H1 (cell line): ENCODE data around the gene CBY1. TPM values are rescaled to one million over a fixed set of nuclear protein-coding genes. Genes with fewer than 3 reads are reported as not detected.

Experiments
- NANOG ChIP-seq: IDR thresholded peaks from 2 replicates; pipeline ENCODE4 v1.6.1; 2011; ENCODE audit warnings: low read length, low read depth, mild to moderate bottlenecking, inconsistent platforms; ENCODE audit not compliant: insufficient read depth, poor library complexity, severe bottlenecking
- SP1 ChIP-seq: IDR thresholded peaks from 2 replicates; pipeline ENCODE4 v1.6.1; 2011; ENCODE audit warnings: low read depth, low read length
- SP4 ChIP-seq: IDR thresholded peaks from 2 replicates; pipeline ENCODE4 v1.6.1; 2012; ENCODE audit warnings: low read length, inconsistent platforms
- polyA plus RNA-seq, 7 experiments: library from polyadenylated mRNA; depleted of rRNA in 3 of 7; stranded (reverse) in 5 of 7; unstranded in 2 of 7; fragments of >200 nt in 5 of 7; fragments of 200-250 nt in 2 of 7; gene quantifications; 1 replicate in 5 of 7; 2 replicates in 1 of 7; 4 replicates in 1 of 7; pipeline versions ENCODE4 v1.2.1 to v1.2.3, GENCODE V29; 2011 to 2013; ENCODE audit warnings: missing spikeins in 2 of 7, mixed read lengths in 2 of 7
- total RNA-seq: library from RNA; stranded (reverse); fragmentation: NEBNext Ultra II Directional; extraction: Animal tissue kit (Norgen Biotek cat#: 25700); gene quantifications from 2 replicates; pipeline ENCODE4 v1.2.1, GENCODE V29; 2021
- TF ChIP-seq, protein P1 (sequence below): IDR thresholded peaks from 2 replicates; pipeline ENCODE4 v1.6.1; 2011; ENCODE audit warnings: low read depth, mild to moderate bottlenecking, low read length; ENCODE audit not compliant: insufficient read depth

The CBY1 gene
- total and polyA plus RNA-seq, 2 of the 8 experiments (the other 6 are each of a cell fraction or from before 2014, with no cell fraction given) = 23.2 to 30.2 TPM

DNA sequence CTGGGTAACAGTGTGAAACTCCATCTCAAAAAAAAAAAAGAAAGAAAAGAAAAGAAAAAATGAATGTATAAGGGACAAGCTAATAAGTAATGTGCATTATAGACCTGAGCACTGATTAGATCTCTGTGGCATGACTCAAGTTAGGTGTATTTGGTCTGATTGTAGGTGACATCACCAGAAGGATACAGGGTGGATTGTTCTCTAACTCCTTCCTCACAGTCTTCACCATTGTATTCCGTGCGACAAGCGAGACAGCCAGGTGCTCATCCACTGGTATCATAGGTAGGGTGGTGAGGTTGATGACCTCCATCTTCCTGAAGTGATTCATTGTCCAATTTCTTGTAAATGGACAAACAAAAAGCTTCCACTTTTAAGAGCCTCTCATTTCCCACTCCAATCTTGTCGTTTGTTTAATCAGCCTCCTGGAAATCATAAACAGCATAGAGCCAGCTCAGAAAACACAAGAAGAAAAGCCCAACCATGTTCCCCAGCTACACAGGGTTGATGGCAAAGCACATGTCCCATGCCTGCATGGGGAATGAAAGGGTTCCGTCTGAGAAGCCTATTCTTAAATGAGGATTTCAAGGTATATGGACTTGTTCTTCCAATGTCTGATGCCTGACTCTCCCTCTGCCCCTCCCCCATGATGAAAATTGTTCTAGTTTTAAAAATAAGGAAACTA is 6.5 kb upstream of the CBY1 start (continued):
- TF ChIP-seq SP4 = no peak
- TF ChIP-seq NANOG = no peak
- TF ChIP-seq SP1 = no peak
- TF ChIP-seq, protein P1, sequence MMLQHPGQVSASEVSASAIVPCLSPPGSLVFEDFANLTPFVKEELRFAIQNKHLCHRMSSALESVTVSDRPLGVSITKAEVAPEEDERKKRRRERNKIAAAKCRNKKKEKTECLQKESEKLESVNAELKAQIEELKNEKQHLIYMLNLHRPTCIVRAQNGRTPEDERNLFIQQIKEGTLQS = no peak
- TF ChIP-seq, all 59 proteins: peak for 0
